ENCODE measurements around the gene PCSK6.
A peak's percentile ranks its signal among the peaks of the same experiment; 100 is the strongest.
"Not testable (repeated sequence)": the region's sequence is repeated elsewhere in the genome, so short reads cannot be mapped to it uniquely, and the experiment has no call there.

Gene PCSK6

GRCh38 chr15:101461097-101461496, 28.4 kb downstream of the PCSK6 start:
- no peak for DNase-seq (ENCODE audit: low read depth)

GRCh38 chr15:101459579-101460300, 29.8 kb downstream of the PCSK6 start:
- DNase-seq (ENCODE audit: low read depth): no peak

- DNase-seq (ENCODE audit: low read depth): no peak
Observed at GRCh38 chr15:101458908-101459578, 30.5 kb downstream of the PCSK6 start.

GRCh38 chr15:101458158-101458900, 31.2 kb downstream of the PCSK6 start:
- DNase-seq (ENCODE audit: low read depth): no peak

- no peak for DNase-seq (ENCODE audit: low read depth)
Observed at GRCh38 chr15:101457696-101458095, 31.8 kb downstream of the PCSK6 start.

- DNase-seq (ENCODE audit: low read depth): no peak
Observed at GRCh38 chr15:101456057-101456739, 33.3 kb downstream of the PCSK6 start.

- DNase-seq (ENCODE audit: low read depth): no peak
Observed at GRCh38 chr15:101455291-101456025, 34.0 kb downstream of the PCSK6 start.

GRCh38 chr15:101454781-101455180, 34.7 kb downstream of the PCSK6 start:
- not testable (repeated sequence) for DNase-seq (ENCODE audit: low read depth)

GRCh38 chr15:101454365-101454764, 35.1 kb downstream of the PCSK6 start:
- DNase-seq (ENCODE audit: low read depth): no peak

GRCh38 chr15:101453123-101454120, 36.1 kb downstream of the PCSK6 start:
- no peak for DNase-seq (ENCODE audit: low read depth)

GRCh38 chr15:101452572-101452971, 36.9 kb downstream of the PCSK6 start:
- DNase-seq (ENCODE audit: low read depth): no peak

- DNase-seq (ENCODE audit: low read depth): peak; percentile 17
Observed at GRCh38 chr15:101451846-101452245, 37.7 kb downstream of the PCSK6 start.

- peak; percentile 84 for DNase-seq (ENCODE audit: low read depth)
Observed at GRCh38 chr15:101451266-101451799, 38.2 kb downstream of the PCSK6 start.

GRCh38 chr15:101450403-101451265, 38.9 kb downstream of the PCSK6 start:
- DNase-seq (ENCODE audit: low read depth): no peak

GRCh38 chr15:101449471-101450402, 39.8 kb downstream of the PCSK6 start:
- no peak for DNase-seq (ENCODE audit: low read depth)

- DNase-seq (ENCODE audit: low read depth): no peak
Observed at GRCh38 chr15:101448336-101448735, 41.2 kb downstream of the PCSK6 start.

- DNase-seq (ENCODE audit: low read depth): no peak
Observed at GRCh38 chr15:101447561-101448071, 41.9 kb downstream of the PCSK6 start.

- no peak for DNase-seq (ENCODE audit: low read depth)
Observed at GRCh38 chr15:101447168-101447533, 42.4 kb downstream of the PCSK6 start.
